ENCODE measurements around the gene TNFRSF18. TPM values are rescaled to one million over a fixed set of nuclear protein-coding genes. Genes with fewer than 3 reads are reported as not detected.
A peak's percentile ranks its signal among the peaks of the same experiment; 100 is the strongest.

Gene TNFRSF18
- total and polyA plus RNA-seq, 10 of the 15 experiments (the other 5 are each of a cell fraction or from before 2014, with no cell fraction given) = 0.18 to 7.5 (median 1.5) TPM; not detected in 1

- TF ChIP-seq ZNF24 (IDR thresholded peaks at IDR 0.05) (no peak), MLLT1 (IDR thresholded peaks at IDR 0.05) (no peak), POU2F2 (IDR thresholded peaks at IDR 0.05; ENCODE audit: borderline replicate concordance, low read depth, low read length) (no peak), SIN3A (IDR thresholded peaks at IDR 0.05; ENCODE audit: low read depth, low read length) (no peak)
- in situ Hi-C loops (cut with MboI) (no loop called here), intact Hi-C loops (cut with micrococcal nuclease; ENCODE audit: unreplicated experiment) (no loop called here)
- Histone ChIP-seq H3K27me3 (replicated peaks in 1 of 2; ENCODE audit: control insufficient read depth in 2 of 2, insufficient read depth in 2 of 2, low read length in 1 of 2) (no peaks in the 10 kb centered on the region), H2AFZ (ENCODE audit: control insufficient read depth, low read depth, low read length) (no peak overlapping the region), H3K9me3 (replicated peaks; ENCODE audit: control insufficient read depth, insufficient read depth, low read length) (no peaks in the 10 kb centered on the region; the same call in 2 of the 3 replicates), H3K9ac (ENCODE audit: control insufficient read depth, insufficient read depth, low read length) (no peak overlapping the region), H4K20me1 (ENCODE audit: control insufficient read depth, insufficient read depth) (no peaks in the 10 kb centered on the region), H3K27ac (ENCODE audit: control insufficient read depth, insufficient read depth) (no peak overlapping the region), H3K4me1 (ENCODE audit: control insufficient read depth, insufficient read depth, low read length) (peaks cover 7% of the 10 kb centered on the region), H3K4me2 (ENCODE audit: control insufficient read depth, insufficient read depth) (no peak overlapping the region), H3K4me3 (no peak overlapping the region), H3K79me2 (ENCODE audit: control insufficient read depth, insufficient read depth, low read length) (no peaks in the 10 kb centered on the region), H3K36me3 (ENCODE audit: control insufficient read depth in 2 of 2, insufficient read depth in 2 of 2, low read length in 1 of 2) (no peaks in the 10 kb centered on the region)
- ChIA-PET RAD21 (ENCODE audit: unreplicated experiment) (no interaction called here), CTCF (no interaction called here), SMC1A (ENCODE audit: uncharacterized antibody, unreplicated experiment) (interaction anchor here (0.7 kb wide), 1 partner anchor 34 kb away, joined by 3 read pairs; no protein-coding TSS in a partner anchor), POLR2A (no interaction called here)
- 81% methylated on average over 4 of the region's 4 CpGs for WGBS (ENCODE audit: insufficient coverage, insufficient replicate concordance, low lambda C conversion rate, missing lambda C conversion rate)
- no TSS peak for BruUV-seq (replicated peaks)
- FAIRE-seq (no peak), DNase-seq (ENCODE audit: low read depth, low spot score) (no peak), ATAC-seq (no peak)
Measured at GRCh38 chr1:1153874-1154273, 52.5 kb downstream of the TNFRSF18 start.

MicroRNAs within 50 kb of the gene (microRNA counts, 767-probe panel; counts per million panel counts)
- microRNA hsa-miR-200a-3p (1,705 counts per million, percentile 66 among the panel's probes with 10 or more counts), microRNA hsa-miR-200b-3p (977 counts per million, percentile 26 among the panel's probes with 10 or more counts), microRNA hsa-miR-429 (1,125 counts per million, percentile 35 among the panel's probes with 10 or more counts)

Small RNA genes within 50 kb of the gene (microRNA-seq; reads per million reads assigned to microRNA genes)
- gene MIR200A = 20.3 reads per million, percentile 55 among the genes with 10 or more reads in this experiment
- gene MIR200B = 34.8 reads per million, percentile 64 among the genes with 10 or more reads in this experiment
- gene MIR429 = 4.3 reads per million, percentile 26 among the genes with 10 or more reads in this experiment

Small RNA genes within 50 kb of the gene (small RNA-seq; reads per million reads assigned to genes)
- gene MIR200A (1.2 reads per million, percentile 40 among the genes with 10 or more reads in this experiment), gene MIR200B (7.5 reads per million, percentile 93 among the genes with 10 or more reads in this experiment), gene MIR429 (0.35 reads per million)

Other genes starting within 250 kb of the TNFRSF18 start
Only the 7 nearest of the 29 such genes appear.
- not detected in 2 replicates for gene TTLL10, start 32.7 kb downstream of the TNFRSF18 start, total RNA-seq (2014; rRNA removed)
- not detected in 2 replicates for gene TTLL10, start 32.7 kb downstream of the TNFRSF18 start, total RNA-seq (2014; rRNA removed; fragmentation: Illumina TruSeq; extraction: Trizol)
- gene TTLL10, start 32.7 kb downstream of the TNFRSF18 start, total RNA-seq (2021) = not detected in 2 replicates
- not detected in 2 replicates for gene TTLL10, start 32.7 kb downstream of the TNFRSF18 start, polyA plus RNA-seq (2011; rRNA removed)
- gene TTLL10, start 32.7 kb downstream of the TNFRSF18 start, polyA plus RNA-seq (2014; fragmentation: Illumina TruSeq; extraction: Trizol) = not detected in 2 replicates
- not detected for gene TTLL10, start 32.7 kb downstream of the TNFRSF18 start, polyA plus RNA-seq (2014; fragmentation: Nextera tagmentation; extraction: Ambion mirVana)
- not detected in 2 replicates for gene TTLL10, start 32.7 kb downstream of the TNFRSF18 start, polyA plus RNA-seq (2014; rRNA removed)
- gene TTLL10, start 32.7 kb downstream of the TNFRSF18 start, polyA plus RNA-seq (2016; fragmentation: Nextera tagmentation; extraction: Ambion mirVana) = not detected
- gene TNFRSF4, start 7.6 kb upstream of the TNFRSF18 start, total RNA-seq (2014; rRNA removed) = 6.2 and 6.9 TPM in 2 replicates
- gene TNFRSF4, start 7.6 kb upstream of the TNFRSF18 start, total RNA-seq (2014; rRNA removed; fragmentation: Illumina TruSeq; extraction: Trizol) = 0.51 and 0.67 TPM in 2 replicates
- 6.1 and 6.5 TPM in 2 replicates for gene TNFRSF4, start 7.6 kb upstream of the TNFRSF18 start, total RNA-seq (2021)
- 0.33 TPM in 1 of 2 replicates, not detected in the other for gene TNFRSF4, start 7.6 kb upstream of the TNFRSF18 start, polyA plus RNA-seq (2011; rRNA removed)
- 0.24 TPM in 1 of 2 replicates, not detected in the other for gene TNFRSF4, start 7.6 kb upstream of the TNFRSF18 start, polyA plus RNA-seq (2014; fragmentation: Illumina TruSeq; extraction: Trizol)
- gene TNFRSF4, start 7.6 kb upstream of the TNFRSF18 start, polyA plus RNA-seq (2014; fragmentation: Nextera tagmentation; extraction: Ambion mirVana) = under 1 TPM in 1 of 2 experiments, not detected in 1; 0.05 TPM
- 6.5 and 7.3 TPM in 2 replicates for gene TNFRSF4, start 7.6 kb upstream of the TNFRSF18 start, polyA plus RNA-seq (2014; rRNA removed)
- gene TNFRSF4, start 7.6 kb upstream of the TNFRSF18 start, polyA plus RNA-seq (2016; fragmentation: Nextera tagmentation; extraction: Ambion mirVana) = 1 to 10 TPM; 2.5 to 2.8 TPM
- 43.1 and 48.7 TPM in 2 replicates for gene SDF4, start 25.4 kb upstream of the TNFRSF18 start, total RNA-seq (2014; rRNA removed)
- gene SDF4, start 25.4 kb upstream of the TNFRSF18 start, total RNA-seq (2014; rRNA removed; fragmentation: Illumina TruSeq; extraction: Trizol) = 25.8 and 31.8 TPM in 2 replicates
- 92.2 and 97.2 TPM in 2 replicates for gene SDF4, start 25.4 kb upstream of the TNFRSF18 start, total RNA-seq (2021)
- 16.4 and 28.8 TPM in 2 replicates for gene SDF4, start 25.4 kb upstream of the TNFRSF18 start, polyA plus RNA-seq (2011; rRNA removed)
- 5.9 and 27.2 TPM in 2 replicates for gene SDF4, start 25.4 kb upstream of the TNFRSF18 start, polyA plus RNA-seq (2014; fragmentation: Illumina TruSeq; extraction: Trizol)
- 1 to 10 TPM in 1 of 2 experiments, under 1 TPM in 1; 0.44 to 2.0 TPM for gene SDF4, start 25.4 kb upstream of the TNFRSF18 start, polyA plus RNA-seq (2014; fragmentation: Nextera tagmentation; extraction: Ambion mirVana)
- gene SDF4, start 25.4 kb upstream of the TNFRSF18 start, polyA plus RNA-seq (2014; rRNA removed) = 51.5 and 65.0 TPM in 2 replicates
- gene SDF4, start 25.4 kb upstream of the TNFRSF18 start, polyA plus RNA-seq (2016; fragmentation: Nextera tagmentation; extraction: Ambion mirVana) = 10 to 100 TPM; 78.5 to 87.8 TPM
- gene B3GALT6, start 25.6 kb upstream of the TNFRSF18 start, total RNA-seq (2014; rRNA removed) = 18.3 and 20.8 TPM in 2 replicates
- 6.7 and 7.8 TPM in 2 replicates for gene B3GALT6, start 25.6 kb upstream of the TNFRSF18 start, total RNA-seq (2014; rRNA removed; fragmentation: Illumina TruSeq; extraction: Trizol)
- 18.7 and 20.6 TPM in 2 replicates for gene B3GALT6, start 25.6 kb upstream of the TNFRSF18 start, total RNA-seq (2021)
- gene B3GALT6, start 25.6 kb upstream of the TNFRSF18 start, polyA plus RNA-seq (2011; rRNA removed) = 1.5 and 2.2 TPM in 2 replicates
- gene B3GALT6, start 25.6 kb upstream of the TNFRSF18 start, polyA plus RNA-seq (2014; fragmentation: Illumina TruSeq; extraction: Trizol) = 5.8 and 6.8 TPM in 2 replicates
- 1 to 10 TPM in 1 of 2 experiments, under 1 TPM in 1; 0.53 to 1.6 TPM for gene B3GALT6, start 25.6 kb upstream of the TNFRSF18 start, polyA plus RNA-seq (2014; fragmentation: Nextera tagmentation; extraction: Ambion mirVana)
- gene B3GALT6, start 25.6 kb upstream of the TNFRSF18 start, polyA plus RNA-seq (2014; rRNA removed) = 14.2 and 17.1 TPM in 2 replicates
- gene B3GALT6, start 25.6 kb upstream of the TNFRSF18 start, polyA plus RNA-seq (2016; fragmentation: Nextera tagmentation; extraction: Ambion mirVana) = 1 to 10 TPM; 1.1 to 1.6 TPM
- gene C1QTNF12, start 40.1 kb upstream of the TNFRSF18 start, total RNA-seq (2014; rRNA removed) = 0.17 and 0.76 TPM in 2 replicates
- 0.37 TPM in 1 of 2 replicates, not detected in the other for gene C1QTNF12, start 40.1 kb upstream of the TNFRSF18 start, total RNA-seq (2014; rRNA removed; fragmentation: Illumina TruSeq; extraction: Trizol)
- 0.96 and 1.0 TPM in 2 replicates for gene C1QTNF12, start 40.1 kb upstream of the TNFRSF18 start, total RNA-seq (2021)
- not detected in 2 replicates for gene C1QTNF12, start 40.1 kb upstream of the TNFRSF18 start, polyA plus RNA-seq (2011; rRNA removed)
- gene C1QTNF12, start 40.1 kb upstream of the TNFRSF18 start, polyA plus RNA-seq (2014; fragmentation: Illumina TruSeq; extraction: Trizol) = not detected in 2 replicates
- under 1 TPM in 1 of 2 experiments, not detected in 1; 0.31 TPM for gene C1QTNF12, start 40.1 kb upstream of the TNFRSF18 start, polyA plus RNA-seq (2014; fragmentation: Nextera tagmentation; extraction: Ambion mirVana)
- gene C1QTNF12, start 40.1 kb upstream of the TNFRSF18 start, polyA plus RNA-seq (2014; rRNA removed) = 0.50 and 0.84 TPM in 2 replicates
- gene C1QTNF12, start 40.1 kb upstream of the TNFRSF18 start, polyA plus RNA-seq (2016; fragmentation: Nextera tagmentation; extraction: Ambion mirVana) = under 1 TPM in 1 of 2 experiments, not detected in 1; 0.20 TPM
- gene UBE2J2, start 67.3 kb upstream of the TNFRSF18 start, total RNA-seq (2014; rRNA removed) = 45.6 and 55.4 TPM in 2 replicates
- gene UBE2J2, start 67.3 kb upstream of the TNFRSF18 start, total RNA-seq (2014; rRNA removed; fragmentation: Illumina TruSeq; extraction: Trizol) = 28.3 and 33.5 TPM in 2 replicates
- 52.0 and 57.1 TPM in 2 replicates for gene UBE2J2, start 67.3 kb upstream of the TNFRSF18 start, total RNA-seq (2021)
- gene UBE2J2, start 67.3 kb upstream of the TNFRSF18 start, polyA plus RNA-seq (2011; rRNA removed) = 24.3 and 27.0 TPM in 2 replicates
- gene UBE2J2, start 67.3 kb upstream of the TNFRSF18 start, polyA plus RNA-seq (2014; fragmentation: Illumina TruSeq; extraction: Trizol) = 38.3 and 43.1 TPM in 2 replicates
- gene UBE2J2, start 67.3 kb upstream of the TNFRSF18 start, polyA plus RNA-seq (2014; fragmentation: Nextera tagmentation; extraction: Ambion mirVana) = 1 to 10 TPM in 1 of 2 experiments, under 1 TPM in 1; 0.72 to 3.5 TPM
- 63.0 and 65.0 TPM in 2 replicates for gene UBE2J2, start 67.3 kb upstream of the TNFRSF18 start, polyA plus RNA-seq (2014; rRNA removed)
- 10 to 100 TPM; 70.3 to 70.5 TPM for gene UBE2J2, start 67.3 kb upstream of the TNFRSF18 start, polyA plus RNA-seq (2016; fragmentation: Nextera tagmentation; extraction: Ambion mirVana)
- gene SCNN1D, start 73.8 kb upstream of the TNFRSF18 start, total RNA-seq (2014; rRNA removed) = 0.60 and 0.85 TPM in 2 replicates
- gene SCNN1D, start 73.8 kb upstream of the TNFRSF18 start, total RNA-seq (2014; rRNA removed; fragmentation: Illumina TruSeq; extraction: Trizol) = 0.13 and 0.41 TPM in 2 replicates
- gene SCNN1D, start 73.8 kb upstream of the TNFRSF18 start, total RNA-seq (2021) = 1.9 and 2.3 TPM in 2 replicates
- 0.10 and 0.18 TPM in 2 replicates for gene SCNN1D, start 73.8 kb upstream of the TNFRSF18 start, polyA plus RNA-seq (2011; rRNA removed)
- 0.06 TPM in 1 of 2 replicates, not detected in the other for gene SCNN1D, start 73.8 kb upstream of the TNFRSF18 start, polyA plus RNA-seq (2014; fragmentation: Illumina TruSeq; extraction: Trizol)
- under 1 TPM in 1 of 2 experiments, not detected in 1; 0.07 TPM for gene SCNN1D, start 73.8 kb upstream of the TNFRSF18 start, polyA plus RNA-seq (2014; fragmentation: Nextera tagmentation; extraction: Ambion mirVana)
- gene SCNN1D, start 73.8 kb upstream of the TNFRSF18 start, polyA plus RNA-seq (2014; rRNA removed) = 2.0 and 2.3 TPM in 2 replicates
- gene SCNN1D, start 73.8 kb upstream of the TNFRSF18 start, polyA plus RNA-seq (2016; fragmentation: Nextera tagmentation; extraction: Ambion mirVana) = under 1 TPM; 0.11 to 0.62 TPM